ENCODE results near the gene PARP16.

The PARP16 gene

GRCh38 chr15:65329984-65330735, 43.5 kb upstream of the PARP16 start:
- no peak overlapping the region for H3K4me3 ChIP-seq (ENCODE audit: low read depth in 1 of 5, low read length in 5 of 5)
- H3K27ac ChIP-seq (ENCODE audit: low read depth, low read length) = no peak overlapping the region
- no peak overlapping the region for H3K9ac ChIP-seq (ENCODE audit: low read length in 5 of 5)
- no peaks in the 10 kb centered on the region for H3K36me3 ChIP-seq (ENCODE audit: control insufficient read depth in 5 of 5, insufficient read depth in 5 of 5, low read length in 5 of 5)
- no peaks in the 10 kb centered on the region for H3K9me3 ChIP-seq (ENCODE audit: control insufficient read depth in 5 of 5, low read length in 5 of 5)
- peaks cover 0 to 8% (median 4%) of the 10 kb centered on the region in 5 donors for H3K4me1 ChIP-seq (ENCODE audit: control insufficient read depth in 5 of 5, insufficient read depth in 5 of 5, low read length in 5 of 5)
- H3K27me3 ChIP-seq (ENCODE audit: control insufficient read depth in 5 of 5, insufficient read depth in 4 of 5, low read length in 5 of 5) = peaks cover 0 to 15% (median 8%) of the 10 kb centered on the region in 5 donors

- no peak overlapping the region for H3K4me3 ChIP-seq (ENCODE audit: low read depth in 1 of 5, low read length in 5 of 5)
These were observed 42.8 kb upstream of the PARP16 start for GRCh38 chr15:65329288-65329983.

GRCh38 chr15:65328506-65329287, 42.0 kb upstream of the PARP16 start:
- Histone ChIP-seq H3K36me3 (ENCODE audit: control insufficient read depth in 5 of 5, insufficient read depth in 5 of 5, low read length in 5 of 5) (no peaks in the 10 kb centered on the region), H3K9me3 (ENCODE audit: control insufficient read depth in 5 of 5, low read length in 5 of 5) (no peaks in the 10 kb centered on the region), H3K9ac (ENCODE audit: low read length in 5 of 5) (no peak overlapping the region), H3K4me1 (ENCODE audit: control insufficient read depth in 5 of 5, insufficient read depth in 5 of 5, low read length in 5 of 5) (peaks cover 0 to 8% (median 4%) of the 10 kb centered on the region in 5 donors), H3K27ac (ENCODE audit: low read depth, low read length) (no peak overlapping the region), H3K27me3 (ENCODE audit: control insufficient read depth in 5 of 5, insufficient read depth in 4 of 5, low read length in 5 of 5) (peaks cover 0 to 10% (median 4%) of the 10 kb centered on the region in 5 donors), H3K4me3 (ENCODE audit: low read depth in 1 of 5, low read length in 5 of 5) (no peak overlapping the region)

More at GRCh38 chr15:65329288-65329983, 42.8 kb upstream of the PARP16 start:
- Histone ChIP-seq H3K9me3 (ENCODE audit: control insufficient read depth in 5 of 5, low read length in 5 of 5) (no peaks in the 10 kb centered on the region), H3K27ac (ENCODE audit: low read depth, low read length) (no peak overlapping the region), H3K27me3 (ENCODE audit: control insufficient read depth in 5 of 5, insufficient read depth in 4 of 5, low read length in 5 of 5) (peaks cover 0 to 14% (median 4%) of the 10 kb centered on the region in 5 donors), H3K9ac (ENCODE audit: low read length in 5 of 5) (no peak overlapping the region), H3K36me3 (ENCODE audit: control insufficient read depth in 5 of 5, insufficient read depth in 5 of 5, low read length in 5 of 5) (no peaks in the 10 kb centered on the region), H3K4me1 (ENCODE audit: control insufficient read depth in 5 of 5, insufficient read depth in 5 of 5, low read length in 5 of 5) (peaks cover 0 to 8% (median 4%) of the 10 kb centered on the region in 5 donors)

GRCh38 chr15:65327651-65328393, 41.1 kb upstream of the PARP16 start:
- no peaks in the 10 kb centered on the region for H3K36me3 ChIP-seq (ENCODE audit: control insufficient read depth in 5 of 5, insufficient read depth in 5 of 5, low read length in 5 of 5)

GRCh38 chr15:65326818-65327217, 40.1 kb upstream of the PARP16 start:
- Histone ChIP-seq H3K9me3 (ENCODE audit: control insufficient read depth in 5 of 5, low read length in 5 of 5) (no peaks in the 10 kb centered on the region), H3K27me3 (ENCODE audit: control insufficient read depth in 5 of 5, insufficient read depth in 4 of 5, low read length in 5 of 5) (peaks cover 0 to 13% (median 4%) of the 10 kb centered on the region in 5 donors), H3K4me3 (ENCODE audit: low read depth in 1 of 5, low read length in 5 of 5) (no peak overlapping the region), H3K36me3 (ENCODE audit: control insufficient read depth in 5 of 5, insufficient read depth in 5 of 5, low read length in 5 of 5) (no peaks in the 10 kb centered on the region), H3K27ac (ENCODE audit: low read depth, low read length) (no peak overlapping the region), H3K4me1 (ENCODE audit: control insufficient read depth in 5 of 5, insufficient read depth in 5 of 5, low read length in 5 of 5) (peaks cover 0 to 8% (median 4%) of the 10 kb centered on the region in 5 donors), H3K9ac (ENCODE audit: low read length in 5 of 5) (no peak overlapping the region)

More at GRCh38 chr15:65327651-65328393, 41.1 kb upstream of the PARP16 start:
- Histone ChIP-seq H3K9ac (ENCODE audit: low read length in 5 of 5) (no peak overlapping the region), H3K4me1 (ENCODE audit: control insufficient read depth in 5 of 5, insufficient read depth in 5 of 5, low read length in 5 of 5) (peaks cover 0 to 8% (median 4%) of the 10 kb centered on the region in 5 donors), H3K27ac (ENCODE audit: low read depth, low read length) (no peak overlapping the region), H3K4me3 (ENCODE audit: low read depth in 1 of 5, low read length in 5 of 5) (no peak overlapping the region), H3K27me3 (ENCODE audit: control insufficient read depth in 5 of 5, insufficient read depth in 4 of 5, low read length in 5 of 5) (peaks cover 0 to 11% (median 4%) of the 10 kb centered on the region in 5 donors), H3K9me3 (ENCODE audit: control insufficient read depth in 5 of 5, low read length in 5 of 5) (no peaks in the 10 kb centered on the region)

- Histone ChIP-seq H3K4me1 (ENCODE audit: control insufficient read depth in 5 of 5, insufficient read depth in 5 of 5, low read length in 5 of 5) (peaks cover 0 to 8% (median 4%) of the 10 kb centered on the region in 5 donors), H3K4me3 (ENCODE audit: low read depth in 1 of 5, low read length in 5 of 5) (no peak overlapping the region), H3K27ac (ENCODE audit: low read depth, low read length) (no peak overlapping the region), H3K27me3 (ENCODE audit: control insufficient read depth in 5 of 5, insufficient read depth in 4 of 5, low read length in 5 of 5) (peaks cover 0 to 15% (median 4%) of the 10 kb centered on the region in 5 donors), H3K9me3 (ENCODE audit: control insufficient read depth in 5 of 5, low read length in 5 of 5) (no peaks in the 10 kb centered on the region), H3K9ac (ENCODE audit: low read length in 5 of 5) (peak overlapping the region in 1 of 5 donors; percentile 4), H3K36me3 (ENCODE audit: control insufficient read depth in 5 of 5, insufficient read depth in 5 of 5, low read length in 5 of 5) (no peaks in the 10 kb centered on the region)
These were observed 39.4 kb upstream of the PARP16 start for GRCh38 chr15:65326117-65326526.

- Histone ChIP-seq H3K9ac (ENCODE audit: low read length in 5 of 5) (no peak overlapping the region), H3K9me3 (ENCODE audit: control insufficient read depth in 5 of 5, low read length in 5 of 5) (no peaks in the 10 kb centered on the region), H3K4me1 (ENCODE audit: control insufficient read depth in 5 of 5, insufficient read depth in 5 of 5, low read length in 5 of 5) (peaks cover 0 to 8% (median 4%) of the 10 kb centered on the region in 5 donors), H3K36me3 (ENCODE audit: control insufficient read depth in 5 of 5, insufficient read depth in 5 of 5, low read length in 5 of 5) (no peaks in the 10 kb centered on the region), H3K27ac (ENCODE audit: low read depth, low read length) (no peak overlapping the region), H3K27me3 (ENCODE audit: control insufficient read depth in 5 of 5, insufficient read depth in 4 of 5, low read length in 5 of 5) (peaks cover 0 to 8% (median 3%) of the 10 kb centered on the region in 5 donors), H3K4me3 (ENCODE audit: low read depth in 1 of 5, low read length in 5 of 5) (no peak overlapping the region)
These were observed 36.4 kb upstream of the PARP16 start for GRCh38 chr15:65323071-65323511.

GRCh38 chr15:65318870-65319356, 32.2 kb upstream of the PARP16 start:
- Histone ChIP-seq H3K27ac (ENCODE audit: low read depth, low read length) (no peak overlapping the region), H3K27me3 (ENCODE audit: control insufficient read depth in 5 of 5, insufficient read depth in 4 of 5, low read length in 5 of 5) (peaks cover 0 to 8% (median 3%) of the 10 kb centered on the region in 5 donors), H3K4me1 (ENCODE audit: control insufficient read depth in 5 of 5, insufficient read depth in 5 of 5, low read length in 5 of 5) (no peaks in the 10 kb centered on the region), H3K9me3 (ENCODE audit: control insufficient read depth in 5 of 5, low read length in 5 of 5) (no peaks in the 10 kb centered on the region), H3K4me3 (ENCODE audit: low read depth in 1 of 5, low read length in 5 of 5) (no peak overlapping the region), H3K9ac (ENCODE audit: low read length in 5 of 5) (no peak overlapping the region), H3K36me3 (ENCODE audit: control insufficient read depth in 5 of 5, insufficient read depth in 5 of 5, low read length in 5 of 5) (no peaks in the 10 kb centered on the region)

- Histone ChIP-seq H3K27ac (ENCODE audit: low read depth, low read length) (no peak overlapping the region), H3K9ac (ENCODE audit: low read length in 5 of 5) (no peak overlapping the region), H3K4me1 (ENCODE audit: control insufficient read depth in 5 of 5, insufficient read depth in 5 of 5, low read length in 5 of 5) (peaks cover 2 to 22% (median 12%) of the 10 kb centered on the region in 5 donors), H3K36me3 (ENCODE audit: control insufficient read depth in 5 of 5, insufficient read depth in 5 of 5, low read length in 5 of 5) (no peaks in the 10 kb centered on the region), H3K9me3 (ENCODE audit: control insufficient read depth in 5 of 5, low read length in 5 of 5) (no peaks in the 10 kb centered on the region), H3K27me3 (ENCODE audit: control insufficient read depth in 5 of 5, insufficient read depth in 4 of 5, low read length in 5 of 5) (no peaks in the 10 kb centered on the region), H3K4me3 (ENCODE audit: low read depth in 1 of 5, low read length in 5 of 5) (no peak overlapping the region)
These were observed 25.8 kb upstream of the PARP16 start for GRCh38 chr15:65312400-65312916.

Measured in subcutaneous abdominal adipose tissue (tissue), 5 donors.